NCI-H1436 treated with DMSO at 0.1 percent for 48 hours (cell line): Measurements from ENCODE around the gene CCL4.

Experiments
- DNase-seq: peaks from one replicate; lab custom pipeline; 2025; lab: John Stamatoyannopoulos, UW

The CCL4 gene

DNA sequence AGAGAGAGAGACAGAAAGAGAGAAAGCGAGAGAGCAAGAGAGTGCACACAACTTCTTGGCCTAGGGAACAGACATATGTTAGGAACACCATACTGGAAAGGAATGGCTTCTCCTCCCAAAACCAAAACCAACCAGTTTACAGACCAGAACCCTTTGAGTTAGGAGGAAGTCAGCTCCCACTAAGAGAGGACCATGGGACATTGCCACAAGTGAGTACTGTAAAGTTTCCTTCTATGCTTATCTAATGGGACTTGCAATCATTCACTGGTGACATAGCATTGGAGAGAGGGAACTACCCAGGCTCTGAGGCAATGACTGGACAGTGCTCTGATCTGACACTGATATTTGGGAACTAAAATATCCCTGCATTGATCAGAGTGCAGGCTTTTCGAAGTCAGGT is 40.4 kb downstream of the CCL4 start:
- no peak for DNase-seq

DNA sequence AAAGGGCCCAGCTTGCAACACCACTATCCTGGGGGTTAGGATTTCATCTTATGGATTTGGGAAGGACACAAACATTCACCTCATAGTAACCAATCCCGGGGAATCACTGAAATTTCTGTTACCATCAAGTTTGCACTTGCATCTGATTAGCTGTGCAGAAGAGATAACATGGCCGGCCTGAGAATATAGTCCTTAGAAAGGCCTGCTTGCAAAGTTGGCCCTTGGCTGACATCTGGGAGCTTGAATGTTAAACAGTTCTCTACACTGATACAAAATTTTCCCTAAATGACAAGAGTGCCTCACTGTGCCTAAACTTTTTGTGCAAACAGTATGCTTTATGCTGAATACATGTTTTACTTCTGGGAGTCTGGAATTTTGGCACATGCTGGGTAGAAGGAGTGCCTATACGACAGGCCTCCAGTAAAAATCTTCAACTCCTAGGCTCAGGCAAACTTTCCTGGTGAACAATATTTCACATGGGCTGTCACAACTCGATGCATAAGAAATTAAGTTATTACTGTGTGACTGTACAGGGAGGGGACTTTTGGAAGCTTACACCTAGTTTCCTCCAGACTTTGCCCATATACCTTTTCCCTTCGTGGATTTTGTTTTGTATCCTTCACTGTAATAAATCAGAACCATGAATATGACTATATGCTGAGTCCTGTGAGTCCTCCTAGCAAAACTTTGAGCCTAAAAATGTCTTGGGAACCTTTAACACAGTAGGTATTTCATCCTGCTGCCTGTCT is 41.5 kb downstream of the CCL4 start:
- DNase-seq = no peak

DNA sequence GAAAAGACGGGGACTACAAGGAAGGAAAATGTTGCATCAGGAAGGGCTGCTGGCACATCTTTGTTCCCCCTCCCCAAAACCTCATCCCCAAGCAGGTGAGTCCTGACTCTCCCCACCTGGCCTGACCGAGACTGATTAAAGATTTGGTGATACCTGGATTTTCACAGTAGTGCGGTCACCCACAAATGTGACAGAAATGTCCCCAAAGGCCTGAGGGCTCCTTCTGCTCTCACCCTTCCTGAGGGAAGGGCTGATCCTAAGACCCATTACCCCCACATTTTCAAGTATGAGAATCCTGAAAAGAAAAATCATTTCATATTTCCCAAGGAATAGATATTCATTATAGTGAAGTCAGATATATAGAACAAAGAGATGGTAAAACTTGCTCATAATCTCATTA is 44.0 kb downstream of the CCL4 start:
- DNase-seq = no peak

DNA sequence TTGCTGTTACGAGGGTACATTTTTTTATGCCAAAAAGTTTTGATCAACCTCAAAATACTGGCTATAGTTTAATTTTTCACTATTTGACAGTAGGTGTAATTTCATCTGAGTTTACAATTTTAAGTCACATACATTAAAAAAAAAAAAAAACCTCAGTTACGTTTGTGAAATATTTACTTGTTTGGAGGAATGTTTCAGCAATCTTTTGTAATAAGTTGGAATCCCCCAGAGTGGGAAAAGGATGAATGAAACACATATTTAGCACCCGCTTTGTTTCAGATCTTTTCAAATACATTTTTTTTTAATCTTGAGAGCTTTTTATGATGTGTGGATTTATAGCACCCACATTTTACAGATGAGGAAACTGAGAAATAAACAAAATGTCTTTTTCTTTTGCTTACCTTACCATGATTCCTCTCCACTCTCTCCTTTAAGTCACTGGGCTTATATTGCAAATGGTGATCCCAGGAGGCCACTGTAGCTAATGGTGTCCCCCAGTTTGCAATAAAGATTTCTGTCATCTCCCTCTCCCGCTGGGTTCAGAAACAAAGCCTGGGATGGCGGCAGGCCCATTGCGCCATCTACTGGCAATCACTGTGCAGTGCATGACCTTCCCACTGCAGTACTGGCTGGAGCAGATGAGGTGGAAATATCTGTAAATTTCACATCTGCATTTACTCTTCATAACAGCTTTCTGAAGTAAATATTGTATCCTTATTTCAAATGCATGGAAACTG is 45.1 kb downstream of the CCL4 start:
- DNase-seq = no peak

DNA sequence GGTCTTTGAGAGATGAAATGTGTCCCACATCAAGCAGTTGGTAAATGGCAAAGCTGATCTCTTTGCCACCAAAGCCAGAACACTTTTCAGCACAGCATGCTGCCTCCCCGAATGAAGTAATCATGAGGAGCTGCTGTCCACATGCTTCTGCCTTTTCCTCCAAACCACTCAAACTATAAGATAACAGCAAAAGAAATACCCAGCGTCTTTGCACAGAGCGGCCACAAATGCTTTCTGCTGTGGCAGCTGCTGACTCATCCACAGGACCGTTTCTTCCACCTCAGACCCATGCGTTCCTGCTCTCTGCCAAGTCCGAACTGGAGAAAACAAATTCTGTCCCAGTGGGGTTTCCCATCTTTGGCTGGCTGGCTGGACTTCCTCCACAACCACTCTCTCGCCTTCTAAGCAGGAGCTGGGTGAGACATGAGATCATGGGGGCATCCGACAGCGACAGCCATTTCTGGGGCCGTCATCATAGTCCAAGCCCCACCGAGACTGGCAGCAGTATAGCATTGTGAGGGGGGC is 45.7 kb downstream of the CCL4 start:
- no peak for DNase-seq

DNA sequence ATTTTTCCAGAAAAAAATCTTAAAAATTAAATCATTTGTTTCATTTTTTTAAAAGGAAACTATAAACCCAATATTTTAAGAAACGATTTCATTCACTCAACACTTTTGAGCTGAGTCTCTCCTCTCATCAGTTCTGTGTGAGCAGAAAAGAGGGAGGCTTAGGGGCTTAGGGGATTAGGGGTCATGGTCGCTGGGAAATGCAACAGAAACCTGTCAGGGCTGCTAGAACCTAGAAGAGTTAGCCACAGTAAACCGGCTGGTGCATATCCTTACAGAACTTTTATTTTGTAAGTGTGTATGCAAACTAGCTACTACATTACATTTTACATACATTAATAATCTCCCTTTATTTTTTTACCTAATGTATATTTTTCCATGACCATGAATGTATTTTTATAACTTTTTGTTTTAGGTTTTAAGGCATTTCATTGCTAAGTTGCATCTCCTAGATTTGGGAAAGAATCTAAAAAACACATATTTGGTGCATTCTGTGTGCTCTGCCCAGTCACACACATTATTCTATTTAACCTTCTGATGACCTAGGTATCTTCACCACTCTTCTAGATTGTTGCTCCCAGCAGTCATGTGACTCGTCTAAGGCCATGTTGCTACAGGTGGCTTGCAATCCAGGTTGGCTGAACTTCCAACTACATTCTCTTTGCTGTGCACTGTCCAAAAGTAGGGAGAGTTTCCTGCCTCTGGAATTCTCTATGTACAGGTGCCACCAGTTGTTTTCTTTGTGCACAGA is 48.4 kb downstream of the CCL4 start:
- DNase-seq = no peak

DNA sequence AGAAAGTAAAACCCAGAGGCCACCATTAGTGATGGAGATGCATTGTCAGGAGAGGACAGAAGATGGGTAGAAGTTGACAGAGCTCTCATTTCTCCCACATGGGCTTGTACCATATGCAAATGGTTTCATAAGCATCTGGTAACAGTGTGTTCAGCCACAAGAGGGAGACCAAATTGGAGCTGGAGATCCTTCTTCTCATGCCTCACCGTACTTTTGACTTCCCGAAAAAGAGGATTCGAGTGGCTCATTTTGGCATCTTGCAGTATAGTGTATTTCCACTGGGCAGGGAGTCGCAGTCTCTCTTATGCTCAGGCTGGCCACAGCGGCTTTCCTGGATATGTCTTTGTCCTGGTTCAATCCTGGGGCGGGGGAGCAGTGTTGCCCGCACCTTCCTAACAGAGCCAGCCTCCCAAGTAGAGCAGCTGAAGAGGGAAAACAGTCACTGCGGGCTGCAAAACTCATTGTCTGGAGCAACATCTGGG is 49.1 kb downstream of the CCL4 start:
- no peak for DNase-seq

DNA sequence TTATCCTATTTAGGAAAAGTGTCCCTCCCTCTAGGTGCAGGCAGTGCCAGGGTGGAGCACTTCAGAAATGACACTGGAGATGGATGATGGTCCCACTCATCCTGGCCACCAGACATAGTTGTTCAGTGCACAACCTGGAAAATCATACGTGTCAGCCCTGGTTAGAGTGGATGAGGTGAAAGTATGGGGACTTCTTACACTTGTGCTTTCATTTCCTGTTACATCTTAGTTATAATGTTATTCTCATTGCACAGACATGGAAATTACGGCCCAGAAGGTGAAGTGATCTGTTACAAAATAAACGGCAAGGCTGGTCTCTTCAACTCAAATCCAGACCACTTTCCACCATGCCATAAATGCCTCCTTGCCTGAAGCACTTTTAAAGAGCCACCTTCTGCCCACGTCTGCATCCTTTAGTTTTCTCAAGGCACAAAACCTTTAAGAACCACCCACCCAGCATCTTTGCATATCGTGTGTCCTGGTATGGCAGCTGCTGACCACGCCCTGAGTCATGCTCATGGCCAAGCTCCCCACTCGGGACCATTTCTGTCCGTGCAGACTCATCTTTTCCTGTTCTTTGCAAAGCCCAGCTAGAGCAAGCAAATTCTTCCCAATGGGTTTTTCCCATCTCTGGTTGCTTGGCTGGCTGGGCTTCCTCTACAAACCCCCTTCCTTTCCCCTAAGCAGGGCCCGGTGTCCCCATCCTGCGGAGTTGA is 50.4 kb downstream of the CCL4 start:
- no peak for DNase-seq
